HG02763 (cell line): Measurements from ENCODE around the gene FGFBP1.

ENCODE experiments used
- ATAC-seq: cut with Tn5 transposase; IDR thresholded peaks from one replicate; pipeline ENCODE4 v1.9.1; 2021; ENCODE audit warnings: mild to moderate bottlenecking, moderate library complexity; ENCODE audit not compliant: unreplicated experiment

Gene FGFBP1

GRCh38 chr4:15938640-15939039 is at the start of gene FGFBP1:
Gene FGFBP1, minus strand, starts transcription at chr4:15938740. Its CDS starts 2,108 bp downstream, at chr4:15936632.
- ATAC-seq = no peak

- ATAC-seq = no peak
Observed at GRCh38 chr4:15988222-15988621, 49.7 kb upstream of the FGFBP1 start.

- ATAC-seq = no peak
Observed at GRCh38 chr4:15986907-15987306, 48.4 kb upstream of the FGFBP1 start.

- ATAC-seq = no peak
Observed at GRCh38 chr4:15983610-15984009, 45.1 kb upstream of the FGFBP1 start.

GRCh38 chr4:15982842-15983524 is 44.4 kb upstream of the FGFBP1 start:
- no peak for ATAC-seq

- ATAC-seq = no peak
Observed at GRCh38 chr4:15976456-15977447, 38.2 kb upstream of the FGFBP1 start.

- no peak for ATAC-seq
Observed at GRCh38 chr4:15971068-15971801, 32.7 kb upstream of the FGFBP1 start.

- ATAC-seq = no peak
Observed at GRCh38 chr4:15968551-15969300, 30.2 kb upstream of the FGFBP1 start.

GRCh38 chr4:15965325-15965724 is 26.8 kb upstream of the FGFBP1 start:
- no peak for ATAC-seq

GRCh38 chr4:15964159-15964558 is 25.6 kb upstream of the FGFBP1 start:
- ATAC-seq = no peak

GRCh38 chr4:15963576-15963975 is 25.0 kb upstream of the FGFBP1 start:
- ATAC-seq = peak; percentile 70

- ATAC-seq = peak; percentile 45
Observed at GRCh38 chr4:15963001-15963451, 24.5 kb upstream of the FGFBP1 start, which contains the start of gene FGFBP2. Gene FGFBP2, minus strand, starts transcription at chr4:15963175. Its CDS starts 46 bp downstream, at chr4:15963129.

- ATAC-seq = no peak
Observed at GRCh38 chr4:15961781-15962510, 23.4 kb upstream of the FGFBP1 start.

GRCh38 chr4:15958562-15958961 is 20.0 kb upstream of the FGFBP1 start:
- no peak for ATAC-seq

- ATAC-seq = peak; percentile 94
Observed at GRCh38 chr4:15956179-15956850, 17.8 kb upstream of the FGFBP1 start.

GRCh38 chr4:15955670-15956069 is 17.1 kb upstream of the FGFBP1 start:
- no peak for ATAC-seq

- ATAC-seq = no peak
Observed at GRCh38 chr4:15953625-15954024, 15.1 kb upstream of the FGFBP1 start.

- no peak for ATAC-seq
Observed at GRCh38 chr4:15951781-15952180, 13.2 kb upstream of the FGFBP1 start.

- ATAC-seq = no peak
Observed at GRCh38 chr4:15948826-15949225, 10.3 kb upstream of the FGFBP1 start.
